Measurements from ENCODE around the gene SCNN1B. TPM values are rescaled to one million over a fixed set of nuclear protein-coding genes. Genes with fewer than 3 reads are reported as not detected.

Gene SCNN1B
- polyA plus RNA-seq, 1 donor from 2014 or later, result 0.24 TPM

Other genes with a start within 250 kb of the SCNN1B start
- 0.44 TPM for gene USP31, start 152.8 kb upstream of the SCNN1B start, polyA plus RNA-seq
- not detected for gene SCNN1G, start 119.6 kb upstream of the SCNN1B start, polyA plus RNA-seq
- gene COG7, start 150.9 kb downstream of the SCNN1B start, polyA plus RNA-seq, result 7.1 TPM
- 219 TPM for gene GGA2, start 208.2 kb downstream of the SCNN1B start, polyA plus RNA-seq

Data from IgD-negative memory B cell (primary cell).